Activated CD4-positive, alpha-beta T cell treated with anti-CD3 and anti-CD28 coated beads, Interleukin-2, Interleukin-4, amounts not matched to agents 100 ng/mL and 50 ng/mL, durations not matched to agents 16 hours and 8 hours (primary cell): ENCODE results near the gene PRMT5.
A peak's percentile ranks its signal among the peaks of the same experiment; 100 is the strongest.
"Not testable (repeated sequence)": the region's sequence is repeated elsewhere in the genome, so short reads cannot be mapped to it uniquely, and the experiment has no call there.

Source experiments
- DNase-seq: peaks from one replicate; pipeline ENCODE4 v3.0.0-alpha.2; 2020; ENCODE audit warnings: low spot score

The PRMT5 gene

DNA sequence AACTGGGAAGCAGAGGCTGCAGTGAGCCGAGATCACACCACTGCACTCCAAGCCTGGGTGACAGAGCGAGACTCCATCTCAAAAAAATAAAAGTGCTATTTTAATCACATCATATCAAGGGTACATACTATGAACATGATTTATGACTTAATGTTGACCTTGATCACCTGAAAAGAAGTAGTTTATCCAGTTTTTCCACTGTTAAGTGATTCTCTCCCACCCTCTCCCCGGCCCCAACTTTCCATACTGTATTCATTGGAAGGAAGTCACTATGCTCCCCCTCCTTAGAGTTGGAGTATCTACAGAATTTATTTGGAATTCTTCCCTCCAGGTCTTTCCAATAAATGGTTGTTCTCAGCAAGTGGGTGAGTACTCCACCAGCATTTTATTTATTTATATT lies 3.0 kb upstream of the PRMT5 start:
- DNase-seq, result no peak

DNA sequence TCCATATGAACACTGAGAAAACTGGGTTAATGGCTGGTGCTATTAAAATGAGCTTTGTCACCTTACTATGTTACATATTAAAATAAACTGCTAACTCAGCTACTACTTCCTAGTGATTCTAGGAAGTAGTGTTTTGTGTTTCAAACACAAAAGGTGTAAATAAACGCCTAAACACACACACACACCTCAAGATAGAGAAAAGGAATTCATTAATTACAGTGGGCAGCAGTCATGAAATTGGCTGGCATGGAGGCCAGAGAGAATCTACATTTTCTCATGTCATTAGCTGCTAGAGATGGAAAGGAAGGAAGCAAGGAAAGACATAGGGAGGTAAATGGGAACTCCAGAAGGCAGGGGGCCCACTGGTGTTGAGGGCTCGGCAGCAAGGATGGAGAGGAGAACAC lies 787 bp upstream of the PRMT5 start:
- DNase-seq, result no peak

DNA sequence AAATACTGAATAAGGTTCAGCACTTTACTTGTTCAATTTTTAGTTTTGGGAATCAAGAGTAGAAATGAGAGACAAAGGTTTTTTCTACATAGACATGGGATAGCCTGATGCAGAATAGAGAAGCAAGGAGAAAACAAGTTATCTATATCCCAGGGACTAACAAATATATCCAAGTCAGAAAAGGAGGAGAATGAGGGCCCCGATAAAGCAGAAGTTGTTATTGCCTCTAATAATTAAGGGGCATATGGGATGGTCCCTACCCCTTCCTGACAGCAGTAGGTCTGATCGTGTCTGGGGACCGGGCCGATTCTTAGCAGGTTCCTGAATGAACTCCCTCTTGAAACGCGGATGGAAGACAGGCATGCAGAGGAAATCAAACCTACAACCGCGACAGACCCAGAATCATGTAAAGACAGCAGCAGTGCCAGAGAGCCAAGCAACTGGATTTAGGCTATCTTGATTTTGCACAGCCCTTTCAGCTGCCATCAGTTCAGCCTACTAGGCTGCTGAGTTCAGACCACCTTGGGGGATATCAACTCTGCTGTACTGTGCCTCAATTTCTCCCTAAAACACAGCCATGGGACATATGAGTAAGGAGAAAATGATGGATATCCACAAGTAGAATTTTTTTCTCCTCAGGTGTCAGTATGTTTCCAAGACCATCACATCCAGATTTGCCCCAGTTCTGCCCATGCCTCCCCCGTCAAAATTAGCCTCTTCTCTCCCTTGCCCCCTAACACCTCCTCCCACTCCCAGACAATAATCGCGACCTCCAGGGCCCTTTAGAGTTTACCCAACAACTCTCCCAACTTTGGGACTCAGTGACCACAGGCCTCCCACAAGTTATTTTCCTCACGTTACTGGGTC lies 706 bp downstream of the PRMT5 start:
- DNase-seq, result peak; percentile 19

DNA sequence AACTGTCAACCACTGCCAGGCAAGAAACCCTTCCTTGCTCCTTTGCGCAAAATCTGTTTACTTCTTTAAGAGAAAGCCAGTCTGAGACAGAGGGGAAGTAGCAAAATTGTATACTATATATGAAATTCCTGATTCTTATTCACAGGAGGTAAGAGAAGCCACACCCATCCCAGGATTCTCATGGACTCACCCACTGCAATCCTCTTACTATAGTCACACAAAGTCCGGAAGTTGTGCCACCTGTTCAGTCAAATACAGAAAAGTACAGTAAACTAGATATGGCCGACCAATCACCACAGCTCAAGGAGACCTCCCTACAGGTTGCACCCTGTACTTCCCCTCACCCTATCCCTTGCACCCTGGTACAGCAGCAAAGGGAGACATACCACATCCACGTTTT lies 2.9 kb downstream of the PRMT5 start:
- no peak for DNase-seq

DNA sequence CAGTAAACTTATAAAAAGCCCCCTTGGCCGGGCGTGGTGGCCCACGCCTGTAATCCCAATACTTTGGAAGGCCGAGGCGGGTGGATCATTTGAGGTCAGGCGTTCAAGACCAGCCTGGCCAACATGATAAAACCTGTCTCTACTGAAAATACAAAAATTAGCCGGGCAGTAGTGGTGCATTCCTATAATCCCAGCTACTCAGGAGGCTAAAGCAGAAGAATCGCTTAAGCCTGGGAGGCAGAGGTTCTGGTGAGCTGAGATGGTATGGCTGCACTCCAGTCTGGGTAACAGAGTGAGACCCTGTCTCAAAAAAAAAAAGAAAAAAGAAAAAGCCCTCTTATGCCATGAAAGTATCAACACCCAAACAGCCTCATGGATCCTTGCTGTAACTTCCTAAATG lies 3.7 kb downstream of the PRMT5 start:
- no peak for DNase-seq

DNA sequence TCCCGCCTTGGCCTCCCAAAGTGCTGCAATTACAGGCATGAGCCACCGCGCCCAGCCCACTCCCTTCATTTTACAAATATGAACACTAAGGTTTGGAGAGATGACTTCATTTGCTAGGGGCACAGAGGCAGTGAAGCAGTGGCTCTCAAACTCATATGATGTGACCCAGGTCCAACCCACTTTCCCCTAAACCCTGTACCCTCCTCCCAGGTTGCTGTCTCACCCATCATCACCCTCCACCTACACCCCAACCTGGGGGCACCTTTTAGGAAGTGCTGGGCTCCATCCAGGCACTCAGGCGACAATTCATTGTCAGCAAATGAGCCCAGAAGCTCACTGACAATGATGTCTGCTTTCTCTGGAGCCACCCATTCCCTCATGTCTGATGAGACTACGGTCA lies 5.4 kb downstream of the PRMT5 start:
- no peak for DNase-seq

DNA sequence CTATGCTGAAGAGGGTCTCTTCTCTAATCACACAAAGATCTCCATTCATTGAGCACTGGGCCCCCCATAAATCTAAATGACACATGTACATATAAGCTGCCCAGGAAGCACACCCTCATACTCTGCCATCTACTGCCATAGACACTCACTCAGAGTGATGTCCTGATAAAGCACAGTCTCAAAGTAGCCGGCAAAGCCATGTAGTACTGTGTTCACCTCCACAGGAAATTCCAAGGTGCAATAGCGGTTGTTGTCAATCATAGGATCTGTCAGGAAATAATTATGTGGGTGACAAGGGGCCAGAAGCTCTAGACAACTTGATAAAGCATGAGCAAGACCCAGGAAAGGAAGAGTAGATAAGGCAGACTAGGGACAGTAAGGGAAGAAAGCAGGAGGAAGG lies 6.9 kb downstream of the PRMT5 start:
- no peak for DNase-seq

DNA sequence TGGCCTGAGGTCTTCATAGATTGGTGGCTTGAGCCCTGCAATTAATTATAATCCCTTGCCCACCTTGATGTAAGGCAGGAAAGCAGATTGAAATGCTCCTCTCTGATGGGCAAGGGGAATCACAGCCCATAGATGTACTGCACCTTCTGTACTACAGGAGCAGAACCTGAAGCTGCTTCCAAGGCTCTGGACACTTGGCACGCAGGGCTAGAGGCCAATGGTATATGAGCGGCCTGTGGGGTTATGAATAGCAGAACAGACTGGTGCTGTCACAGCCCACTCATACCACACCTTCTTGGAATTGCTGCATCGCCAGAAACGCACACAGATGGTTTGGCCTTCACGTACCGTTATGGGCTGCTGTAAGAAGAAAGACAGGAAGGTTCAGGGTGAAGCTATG lies 8.5 kb downstream of the PRMT5 start:
- DNase-seq, result no peak

DNA sequence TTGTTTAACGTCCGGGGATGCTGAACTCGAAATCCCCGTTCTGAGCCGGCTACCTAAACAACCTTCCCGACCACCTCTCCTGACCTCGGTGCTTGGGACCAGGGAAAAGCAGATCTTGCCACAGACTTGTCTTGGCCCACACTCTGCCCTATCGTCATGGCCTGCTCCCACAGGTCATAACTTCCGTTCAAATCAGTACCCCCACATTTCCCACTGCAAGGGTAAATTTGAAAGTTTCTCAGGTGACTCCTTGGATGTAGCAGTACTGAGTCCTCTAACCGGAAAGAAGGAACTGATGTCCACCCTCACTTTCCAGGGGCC lies 9.6 kb downstream of the PRMT5 start:
- no peak for DNase-seq

DNA sequence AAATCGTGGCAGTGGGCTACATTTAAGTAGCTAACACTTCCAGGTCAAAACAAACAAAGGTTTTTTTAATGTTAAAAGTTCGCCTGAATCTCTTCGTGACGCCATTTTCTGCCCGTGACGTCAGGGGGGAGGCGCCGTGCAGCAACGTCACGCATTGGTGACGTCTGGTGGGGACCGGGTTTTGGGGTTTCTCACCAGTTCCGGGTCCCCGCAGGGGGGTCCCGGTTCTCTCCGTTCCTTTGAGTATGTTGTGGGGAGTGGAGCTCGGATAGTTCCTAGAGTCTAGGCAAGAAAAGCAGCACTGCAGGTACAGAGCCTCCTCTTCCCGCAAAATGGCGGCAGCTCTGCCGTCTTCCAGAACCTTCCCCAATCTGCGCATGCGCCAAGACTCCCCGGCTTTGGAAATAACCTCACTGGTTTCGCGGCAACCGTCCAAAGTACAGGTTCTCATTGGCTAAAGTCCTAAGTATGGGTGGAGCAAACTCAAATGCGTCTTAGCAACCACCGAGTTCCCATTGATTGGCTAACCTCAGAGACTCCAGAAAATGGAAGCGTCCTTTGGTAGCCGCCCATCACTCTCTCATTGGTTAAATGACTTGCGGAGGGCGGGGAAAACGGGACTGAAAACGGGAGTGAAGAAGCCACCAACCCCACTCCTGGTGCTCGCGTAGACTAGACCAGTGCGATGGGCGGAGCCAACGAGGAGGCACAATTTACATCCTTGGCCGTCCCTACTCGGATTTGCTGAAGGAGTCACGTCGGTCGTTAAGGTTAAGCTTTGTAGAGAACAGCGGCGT lies 10.2 kb downstream of the PRMT5 start, which contains the start of gene RBM23:
Gene RBM23 (minus strand): TSS at position 346 of the 797 bp plus-strand sequence.
- DNase-seq, result peak; percentile 99

DNA sequence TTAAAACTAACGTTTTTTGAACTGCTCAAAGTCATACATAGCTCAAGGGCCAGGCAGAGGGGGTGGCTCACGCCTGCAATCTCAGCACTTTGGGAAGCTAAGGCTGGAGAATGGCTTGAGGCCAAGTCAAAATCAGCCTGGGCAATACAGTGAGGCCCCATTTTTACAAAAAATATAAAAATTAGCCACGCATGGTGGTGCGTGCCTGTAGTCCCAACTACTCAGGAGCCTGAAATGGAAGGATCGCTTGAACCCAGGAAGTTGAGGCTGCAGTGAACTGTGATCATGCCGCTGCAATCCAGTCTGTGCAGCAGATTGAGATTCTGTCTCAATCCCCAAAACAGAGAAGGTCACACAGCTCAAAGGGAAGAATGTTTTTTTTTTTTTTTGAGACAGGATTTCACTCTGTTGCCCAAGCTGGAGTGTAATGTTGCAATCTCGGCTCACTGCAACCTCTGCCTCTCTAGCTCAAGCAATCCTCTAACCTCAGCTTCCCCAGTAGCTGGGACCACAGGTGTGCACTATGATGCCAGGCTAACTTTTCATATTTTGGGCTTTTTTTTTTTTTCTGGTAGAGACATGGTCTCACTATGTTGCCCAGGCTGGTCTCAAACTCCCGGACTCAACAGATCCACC lies 13.2 kb downstream of the PRMT5 start:
- no peak for DNase-seq

DNA sequence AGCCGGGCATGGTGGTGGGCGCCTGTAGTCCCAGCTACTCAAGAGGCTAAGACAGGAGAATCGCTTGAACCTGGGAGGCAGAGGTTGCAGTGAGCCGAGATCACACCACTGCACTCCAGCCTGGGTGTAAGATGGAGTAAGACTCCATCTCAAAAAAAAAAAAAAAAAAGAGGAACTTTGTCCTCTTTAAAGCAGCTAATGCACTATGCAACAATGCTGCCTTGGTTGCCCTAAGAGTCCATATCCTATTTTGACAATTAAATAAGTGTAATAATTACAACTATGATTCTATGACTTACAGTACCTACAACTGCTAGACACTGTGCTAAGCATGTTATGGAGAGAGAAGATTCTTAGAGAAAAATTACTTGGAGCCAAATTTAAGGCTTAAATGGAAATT lies 14.3 kb downstream of the PRMT5 start:
- not testable (repeated sequence) for DNase-seq

DNA sequence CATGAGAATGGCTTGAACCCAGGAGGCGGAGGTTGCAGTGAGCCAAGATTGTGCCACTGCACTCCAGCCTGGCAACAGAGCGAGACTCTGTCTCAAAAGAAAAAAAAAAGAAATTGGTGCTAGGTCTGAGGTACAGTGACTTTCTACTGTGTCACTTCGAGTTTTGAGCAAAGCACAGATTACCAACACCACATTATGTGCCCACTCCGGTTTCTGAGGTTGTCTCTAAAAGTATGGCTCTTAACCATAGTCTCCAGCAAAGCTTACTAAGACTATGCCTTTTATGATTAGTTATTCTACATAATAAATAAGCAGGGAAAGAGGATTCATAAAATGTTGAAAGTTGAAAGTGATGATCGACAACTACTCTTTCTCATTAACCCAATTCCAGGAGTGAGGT lies 18.3 kb downstream of the PRMT5 start:
- no peak for DNase-seq

DNA sequence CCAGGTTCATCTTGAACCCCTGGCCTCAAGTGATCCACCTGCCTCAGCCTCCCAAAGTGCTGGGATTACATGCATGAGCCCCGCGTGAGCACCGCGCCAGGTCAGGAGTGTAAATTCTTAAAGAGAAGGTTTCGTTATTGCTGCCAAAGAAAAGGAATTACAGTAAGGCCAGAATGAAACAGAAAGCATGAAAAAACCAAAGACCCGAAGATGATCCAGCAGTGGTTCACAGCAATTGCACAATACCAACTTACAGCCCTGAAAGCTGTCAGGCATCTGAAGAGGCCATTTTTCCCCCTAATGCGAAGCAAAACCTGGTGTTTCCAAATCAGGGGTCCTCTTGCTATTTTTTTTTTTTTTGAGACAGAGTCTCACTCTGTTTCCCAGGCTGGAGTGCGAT lies 20.6 kb downstream of the PRMT5 start:
- DNase-seq, result no peak

DNA sequence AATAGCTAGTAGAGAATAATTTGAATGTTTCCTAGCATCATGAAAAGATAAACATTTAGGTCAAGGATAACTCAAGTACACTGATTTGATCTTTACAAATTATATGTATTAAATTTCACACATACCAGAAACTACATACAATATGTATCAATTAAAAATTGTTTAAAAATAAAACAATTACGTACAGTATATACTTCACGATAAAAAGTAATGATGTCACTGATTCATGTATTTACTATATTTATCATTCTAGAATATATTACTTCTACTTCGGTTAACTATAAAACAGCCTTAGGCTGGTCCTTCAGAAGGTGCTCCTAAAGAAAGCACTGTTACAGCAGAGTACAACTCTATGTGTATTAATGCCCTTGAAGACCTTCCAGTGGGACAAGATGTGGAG lies 21.7 kb downstream of the PRMT5 start:
- no peak for DNase-seq

DNA sequence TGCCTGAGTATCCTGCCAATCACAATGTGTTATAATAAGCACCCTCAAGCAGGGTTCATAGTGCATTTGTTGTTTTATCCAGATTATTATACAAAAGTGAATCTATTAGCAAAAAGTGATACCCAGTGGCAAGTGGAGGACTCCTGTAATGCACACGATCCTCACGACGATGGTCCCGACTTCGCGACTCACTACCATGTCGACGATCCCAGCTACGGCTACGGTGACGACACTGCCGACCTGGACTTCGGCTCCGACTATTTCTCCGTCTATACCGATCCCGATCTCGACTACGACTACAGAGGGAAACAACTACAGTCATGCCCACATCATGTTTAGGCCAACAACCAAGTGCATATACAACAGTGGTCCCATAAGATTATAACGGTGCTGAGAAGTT lies 23.1 kb downstream of the PRMT5 start:
- DNase-seq, result no peak

DNA sequence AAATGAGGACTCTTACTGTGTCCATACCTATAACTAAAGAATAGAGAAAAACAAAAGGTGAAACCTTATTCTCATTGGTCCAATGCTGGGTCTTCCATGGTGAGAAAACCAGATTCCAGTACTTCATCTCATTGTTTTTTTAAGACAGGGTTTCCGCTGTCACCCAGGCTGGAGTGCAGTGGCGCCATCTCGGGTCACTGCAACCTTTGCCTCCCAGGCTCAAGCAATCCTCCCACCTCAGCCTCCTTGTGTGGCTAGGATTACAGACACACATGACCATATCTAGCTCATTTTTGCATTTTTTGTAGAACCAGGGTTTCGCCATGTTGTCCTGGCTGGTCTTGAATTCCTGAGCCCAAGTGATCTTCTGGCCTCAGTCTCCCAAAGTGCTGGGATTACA lies 23.5 kb downstream of the PRMT5 start:
- DNase-seq, result no peak

DNA sequence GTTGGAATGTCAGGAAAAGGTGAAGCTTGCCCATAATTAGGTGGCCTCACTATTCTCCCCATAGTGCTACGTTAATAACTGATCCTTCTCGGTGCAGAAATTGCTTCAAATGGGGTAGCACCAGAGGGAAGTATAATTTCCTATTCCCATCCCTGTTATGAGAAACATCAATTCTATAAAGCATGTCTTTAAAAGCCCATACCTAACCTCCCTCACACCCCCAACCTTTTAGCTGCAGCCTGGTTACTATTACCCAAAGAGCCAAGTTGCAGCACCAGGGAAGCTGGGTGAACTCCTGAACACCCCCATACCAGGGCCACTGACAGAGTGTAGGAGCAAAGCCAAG lies 25.5 kb downstream of the PRMT5 start:
- no peak for DNase-seq

DNA sequence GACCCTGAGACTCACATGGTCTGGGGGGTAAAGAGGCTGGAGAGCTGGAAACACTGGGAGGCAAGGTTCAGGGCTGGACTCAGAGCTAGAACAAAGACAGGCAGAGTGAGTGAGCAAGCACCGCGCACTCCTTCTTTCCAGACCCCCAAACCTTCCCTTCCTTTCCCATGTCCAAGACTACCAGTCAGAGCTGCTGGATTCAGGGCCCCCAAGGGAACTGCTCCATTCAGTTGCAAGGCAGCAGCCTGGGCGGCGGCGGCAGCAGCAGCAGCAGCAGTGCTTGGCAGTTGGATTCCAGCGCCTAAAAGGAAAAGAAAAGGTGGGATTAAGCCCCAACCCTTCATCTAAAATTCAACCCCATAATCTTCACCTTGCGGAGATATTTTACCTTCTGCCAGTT lies 27.4 kb downstream of the PRMT5 start:
- no peak for DNase-seq

DNA sequence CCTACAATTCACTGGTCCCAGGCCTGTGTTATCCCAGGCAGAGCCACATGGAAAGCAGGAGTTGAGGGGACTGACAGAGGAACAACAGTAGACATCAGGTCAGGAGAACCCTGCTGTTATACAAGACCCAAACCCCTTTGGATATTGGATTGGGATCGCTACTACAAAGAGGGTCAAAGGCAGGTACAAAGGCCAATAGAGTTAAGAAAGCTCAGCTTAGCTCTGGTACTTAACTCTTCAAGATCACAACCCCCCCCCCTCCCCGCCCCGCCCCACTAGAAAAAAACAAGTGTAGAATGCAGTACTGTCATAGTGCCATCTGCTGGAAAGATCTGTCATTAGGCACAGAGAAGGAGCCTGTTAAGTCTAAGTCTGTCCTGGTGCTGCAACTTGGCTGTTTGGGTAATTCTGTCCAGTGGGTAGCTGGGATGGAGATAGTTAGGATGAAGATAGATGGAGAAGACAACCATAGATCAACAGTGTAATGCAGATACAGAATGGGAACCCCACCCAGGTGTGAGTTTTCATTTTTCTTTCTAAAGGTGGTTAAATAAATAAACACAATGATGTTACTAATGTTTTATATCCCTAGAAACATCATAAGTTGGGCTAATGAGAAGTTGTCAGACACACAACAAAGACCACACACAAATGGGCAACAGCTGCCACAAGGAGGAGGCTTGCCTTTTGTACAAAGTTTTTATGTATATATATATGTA lies 28.9 kb downstream of the PRMT5 start:
- DNase-seq, result peak; percentile 65

DNA sequence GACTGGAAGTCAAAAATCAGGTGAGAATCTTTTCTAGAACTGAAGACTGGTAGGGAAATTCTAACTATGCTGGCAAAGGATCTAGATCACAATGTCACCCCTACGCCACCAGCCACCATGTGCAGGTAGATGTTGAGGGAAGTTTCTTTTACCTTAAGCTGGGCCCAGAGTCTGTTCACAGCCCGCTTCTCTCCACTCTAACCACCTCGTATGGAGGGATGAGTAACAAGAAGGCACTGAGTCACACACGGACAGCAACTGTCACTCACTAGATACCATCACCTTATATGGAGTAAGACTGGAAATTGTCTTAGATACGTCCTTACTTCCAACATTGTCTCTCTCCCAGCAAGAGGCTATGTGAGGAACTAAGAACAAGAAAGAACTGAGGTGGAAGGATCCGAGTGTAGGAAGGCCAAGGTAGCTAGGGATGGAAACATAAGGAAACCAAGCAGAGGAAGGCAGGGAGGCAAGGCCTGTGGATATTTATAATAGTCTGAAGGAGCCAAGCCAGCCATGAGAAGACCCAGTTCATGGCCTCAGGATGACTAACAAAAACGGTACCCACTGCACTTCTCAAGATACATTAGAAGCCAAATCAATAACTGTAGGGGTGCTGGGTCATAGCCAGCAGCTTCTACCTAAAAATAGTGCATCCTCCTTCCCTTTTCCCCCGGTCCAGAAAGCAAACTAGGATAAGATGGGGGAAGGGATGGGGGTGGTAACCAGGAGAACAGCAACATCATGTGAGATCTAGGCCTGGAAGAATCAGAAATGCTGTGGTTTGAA lies 30.7 kb downstream of the PRMT5 start:
- peak; percentile 31 for DNase-seq

DNA sequence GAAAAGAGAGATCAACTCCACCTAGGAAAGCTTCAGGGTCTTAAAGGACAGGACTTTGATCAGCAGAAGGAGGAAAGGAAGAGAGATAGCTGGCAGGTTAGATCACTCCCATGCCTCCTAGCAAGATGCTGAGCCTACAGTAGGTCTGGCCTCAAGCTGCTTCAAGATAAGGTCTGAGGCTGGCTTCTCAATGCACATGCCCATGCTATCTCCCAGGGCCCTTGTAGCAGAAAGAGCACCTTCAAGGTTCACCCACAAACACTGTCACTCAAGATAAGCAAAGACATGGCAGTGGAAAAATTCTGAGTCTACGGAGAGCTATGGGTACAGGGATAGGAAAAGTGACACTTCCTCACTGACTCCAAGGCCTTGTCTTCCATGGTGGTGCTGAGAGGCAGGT lies 31.8 kb downstream of the PRMT5 start:
- DNase-seq, result no peak
